ENCODE data around the gene FGF12.

GRCh38 chr3:192545333-192545732, 182.0 kb downstream of the FGF12 start:
- TF ChIP-seq CTCF (IDR thresholded peaks at IDR 0.05) (no peak), EP300 (IDR thresholded peaks at IDR 0.05) (no peak)

Data from tibial nerve (tissue), 4 donors.